ENCODE measurements around the gene SYNGR1. TPM values are rescaled to one million over a fixed set of nuclear protein-coding genes. Genes with fewer than 3 reads are reported as not detected.

The SYNGR1 gene
- total and polyA plus RNA-seq, 2 experiments from 2014 or later: 30.9 to 37.0 TPM

- no peaks in the 10 kb centered on the region for H3K9me3 Mint-ChIP-seq
- Histone ChIP-seq H3K4me3 (no peak overlapping the region), H3F3A (replicated peaks; ENCODE audit: low read depth) (0 out of 2 replicates have a peak, but pooled peaks cover 6% of the 10 kb centered on the region), H3K27ac (ENCODE audit: low read depth) (no peak overlapping the region), H3K79me2 (replicated peaks; ENCODE audit: insufficient read depth) (no peaks in the 10 kb centered on the region), H3K27me3 (ENCODE audit: insufficient read depth) (no peaks in the 10 kb centered on the region), H4K20me1 (replicated peaks; ENCODE audit: insufficient read depth) (no peaks in the 10 kb centered on the region; the same call in 1 of the 2 replicates), H2AFZ (no peak overlapping the region), H3K9me2 (ENCODE audit: insufficient read depth) (no peaks in the 10 kb centered on the region), H3K36me3 (ENCODE audit: insufficient read depth) (peaks cover 9% of the 10 kb centered on the region; the same call in 1 of the 2 replicates), H3K4me2 (no peak overlapping the region), H3K4me1 (ENCODE audit: insufficient read depth) (peaks cover 21% of the 10 kb centered on the region)
- peaks cover 33% of the 10 kb centered on the region for H3K36me3 Mint-ChIP-seq (ENCODE audit: low read depth)
- H3K27me3 Mint-ChIP-seq (ENCODE audit: insufficient read depth, low read depth, poor library complexity): peaks cover 9% of the 10 kb centered on the region
- H3K4me3 Mint-ChIP-seq: no peak overlapping the region
- TF ChIP-seq STAT1 (IDR thresholded peaks at IDR 0.05; ENCODE audit: unreplicated experiment) (no peak), NANOG (IDR thresholded peaks at IDR 0.05; ENCODE audit: borderline replicate concordance) (no peak)
- H3K4me1 Mint-ChIP-seq: peaks cover 38% of the 10 kb centered on the region
- no peak for ATAC-seq
- peak overlapping the region; percentile 85; the same call in 1 of the 2 replicates for H3K27ac Mint-ChIP-seq
- no peak for DNase-seq (ENCODE audit: low spot score)
Observed at GRCh38 chr22:39426380-39427043, 76.7 kb downstream of the SYNGR1 start.

- DNase-seq (ENCODE audit: low spot score) (no peak), ATAC-seq (no peak)
- H3K36me3 Mint-ChIP-seq (ENCODE audit: low read depth): peaks cover 33% of the 10 kb centered on the region
- no peaks in the 10 kb centered on the region for H4K20me1 ChIP-seq (replicated peaks; ENCODE audit: insufficient read depth)
- peaks cover 38% of the 10 kb centered on the region for H3K4me1 Mint-ChIP-seq
- no peak overlapping the region for H2AFZ ChIP-seq
- no peaks in the 10 kb centered on the region for H3K9me2 ChIP-seq (ENCODE audit: insufficient read depth)
- no peak overlapping the region for H3K4me3 ChIP-seq
- peak overlapping the region; percentile 36; the same call in 1 of the 3 replicates for H3K4me3 Mint-ChIP-seq
- H3K27ac ChIP-seq (ENCODE audit: low read depth): peak overlapping the region; percentile 85
- H3K79me2 ChIP-seq (replicated peaks; ENCODE audit: insufficient read depth): no peaks in the 10 kb centered on the region
- peaks cover 7% of the 10 kb centered on the region for H3K27me3 Mint-ChIP-seq (ENCODE audit: insufficient read depth, low read depth, poor library complexity)
- H3K4me2 ChIP-seq: peak overlapping the region; percentile 60
- H3K9me3 Mint-ChIP-seq: no peaks in the 10 kb centered on the region
- 0 out of 2 replicates have a peak, but pooled peaks cover 6% of the 10 kb centered on the region for H3F3A ChIP-seq (replicated peaks; ENCODE audit: low read depth)
- peaks cover 21% of the 10 kb centered on the region for H3K4me1 ChIP-seq (ENCODE audit: insufficient read depth)
- H3K27me3 ChIP-seq (ENCODE audit: insufficient read depth): no peaks in the 10 kb centered on the region
- peak overlapping the region; percentile 89 for H3K27ac Mint-ChIP-seq
- H3K36me3 ChIP-seq (ENCODE audit: insufficient read depth): peaks cover 9% of the 10 kb centered on the region; the same call in 1 of the 2 replicates
- TF ChIP-seq JUNB (IDR thresholded peaks at IDR 0.05; ENCODE audit: unreplicated experiment): no peak
- peak; percentile 46 to 49 for TF ChIP-seq CTCF (conservative IDR thresholded peaks at IDR 0.05; ENCODE audit: low read depth in 2 of 2)
- TF ChIP-seq CREB1 (CRISPR knock-in tag; IDR thresholded peaks at IDR 0.05; ENCODE audit: low read depth): no peak
Observed at GRCh38 chr22:39427751-39428596, 78.2 kb downstream of the SYNGR1 start.
